Sigmoid colon (tissue), 4 donors: Measurements from ENCODE around the gene GRIK1.

Experiments used
- EP300 ChIP-seq, 4 donors: sonication (generic); formaldehyde crosslinking; IDR thresholded peaks; one replicate each; pipeline ENCODE4 v1.6.1; 2017; ENCODE audit warnings: antibody characterized with exemption in 4 of 4
- POLR2A ChIP-seq, 2 donors: fragments of 450-650 bp; IDR thresholded peaks; one replicate each; pipeline ENCODE4 v1.6.1; 2016; ENCODE audit warnings: antibody characterized with exemption in 2 of 2, mild to moderate bottlenecking in 2 of 2, moderate library complexity in 2 of 2
- POLR2AphosphoS5 ChIP-seq, 4 donors: sonication (generic); formaldehyde crosslinking; IDR thresholded peaks; one replicate each; pipeline ENCODE4 v1.6.1; 2017; ENCODE audit warnings: antibody characterized with exemption in 4 of 4
- TF ChIP-seq, protein P1 (sequence below), 4 experiments: fragments of 450-650 bp in 3 of 4; fragments of 200-600 bp in 1 of 4; IDR thresholded peaks; one replicate each; pipeline ENCODE4 v1.5.1; 2016 to 2019; ENCODE audit warnings: antibody characterized with exemption in 4 of 4, mild to moderate bottlenecking in 3 of 4, moderate library complexity in 2 of 4

DNA sequence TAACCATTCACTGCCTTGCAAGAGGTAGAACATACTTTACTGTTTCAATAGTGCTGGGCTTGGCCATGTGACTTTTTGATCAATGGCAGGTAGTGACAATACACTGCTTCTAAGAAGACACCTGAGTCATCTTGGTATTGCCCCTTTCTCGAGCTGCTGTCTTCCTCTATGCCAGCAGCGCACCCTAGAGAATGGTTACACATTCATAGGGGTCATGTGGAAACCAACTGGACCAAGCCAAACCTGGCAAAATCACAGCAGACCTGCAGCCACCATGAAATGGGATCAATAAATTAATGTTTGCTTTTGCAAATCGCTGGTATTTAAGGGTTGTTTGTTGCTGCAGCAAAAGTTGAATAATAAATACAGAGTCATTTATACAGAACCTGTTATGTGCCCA, 122.3 kb downstream of the GRIK1 start:
- TF ChIP-seq, protein P1, sequence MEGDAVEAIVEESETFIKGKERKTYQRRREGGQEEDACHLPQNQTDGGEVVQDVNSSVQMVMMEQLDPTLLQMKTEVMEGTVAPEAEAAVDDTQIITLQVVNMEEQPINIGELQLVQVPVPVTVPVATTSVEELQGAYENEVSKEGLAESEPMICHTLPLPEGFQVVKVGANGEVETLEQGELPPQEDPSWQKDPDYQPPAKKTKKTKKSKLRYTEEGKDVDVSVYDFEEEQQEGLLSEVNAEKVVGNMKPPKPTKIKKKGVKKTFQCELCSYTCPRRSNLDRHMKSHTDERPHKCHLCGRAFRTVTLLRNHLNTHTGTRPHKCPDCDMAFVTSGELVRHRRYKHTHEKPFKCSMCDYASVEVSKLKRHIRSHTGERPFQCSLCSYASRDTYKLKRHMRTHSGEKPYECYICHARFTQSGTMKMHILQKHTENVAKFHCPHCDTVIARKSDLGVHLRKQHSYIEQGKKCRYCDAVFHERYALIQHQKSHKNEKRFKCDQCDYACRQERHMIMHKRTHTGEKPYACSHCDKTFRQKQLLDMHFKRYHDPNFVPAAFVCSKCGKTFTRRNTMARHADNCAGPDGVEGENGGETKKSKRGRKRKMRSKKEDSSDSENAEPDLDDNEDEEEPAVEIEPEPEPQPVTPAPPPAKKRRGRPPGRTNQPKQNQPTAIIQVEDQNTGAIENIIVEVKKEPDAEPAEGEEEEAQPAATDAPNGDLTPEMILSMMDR (IDR thresholded peaks at IDR 0.05): no peak
- TF ChIP-seq POLR2A (IDR thresholded peaks at IDR 0.05): no peak
- TF ChIP-seq EP300 (IDR thresholded peaks at IDR 0.05): no peak
- TF ChIP-seq POLR2AphosphoS5 (IDR thresholded peaks at IDR 0.05): no peak
